ENCODE results near the gene PTPN2.
"Not testable (repeated sequence)": the region's sequence is repeated elsewhere in the genome, so short reads cannot be mapped to it uniquely, and the experiment has no call there.

The PTPN2 gene

DNA sequence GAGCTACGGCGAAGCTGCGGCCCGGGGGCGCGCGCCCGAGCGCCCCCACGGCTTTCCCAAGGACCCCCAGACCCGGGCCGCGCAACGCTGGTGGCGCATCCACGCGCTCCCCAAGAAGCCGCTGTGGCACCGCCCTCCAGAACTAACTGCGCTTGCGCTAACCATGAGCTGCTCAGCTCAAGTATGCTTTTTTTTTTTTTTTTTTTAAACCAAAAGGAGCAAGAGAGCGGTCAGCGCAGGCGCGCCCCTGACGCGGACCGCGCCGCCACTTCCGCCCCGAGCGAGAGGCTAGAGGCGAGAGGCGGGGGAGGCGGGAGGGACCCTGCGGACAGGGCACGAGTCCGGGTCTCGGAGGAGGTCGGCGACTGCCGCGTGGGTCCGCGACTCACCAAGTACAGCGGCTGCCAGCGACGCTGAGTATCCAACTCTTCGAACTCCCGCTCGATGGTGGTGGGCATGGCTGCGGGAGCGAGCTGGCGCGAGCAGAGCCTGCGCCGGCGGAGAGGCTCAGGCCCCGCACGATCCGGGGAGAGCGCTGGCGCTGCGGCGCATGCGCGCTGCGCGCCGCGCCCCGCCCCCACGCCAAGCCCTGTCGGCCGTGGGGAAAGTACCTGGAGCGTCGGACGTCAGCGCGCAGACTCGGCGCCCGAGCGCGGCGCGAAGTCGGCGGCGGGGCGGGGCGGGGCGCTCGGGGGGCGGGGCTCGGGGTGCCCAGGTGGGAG, at the start of gene PTPN2:
PTPN2 (minus strand) TSS at position 554 of the 722 bp plus-strand sequence; CDS start at position 458, 96 bp downstream.
- DNase-seq (ENCODE audit: low read depth, low spot score), result peak; percentile 77

DNA sequence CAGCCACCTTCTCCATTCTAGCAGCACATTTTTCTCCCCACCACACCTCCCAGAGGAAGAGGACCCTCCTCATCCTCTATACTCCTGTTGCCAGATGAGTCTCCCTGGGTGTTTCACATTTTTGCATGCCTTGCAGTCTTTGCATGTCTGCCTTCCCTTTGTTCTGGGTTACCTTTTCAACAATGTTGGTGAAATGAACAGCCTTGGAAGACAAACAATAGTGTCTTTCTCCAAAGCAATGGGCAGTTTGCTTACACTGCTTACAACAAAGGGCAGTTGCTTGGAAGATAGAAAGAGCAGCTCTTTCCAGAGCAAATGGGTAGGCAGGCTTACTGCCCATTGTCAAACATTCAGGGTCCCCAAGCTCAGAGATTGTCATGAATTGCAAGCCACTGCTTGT, 49.3 kb upstream of the PTPN2 start:
- DNase-seq (ENCODE audit: low read depth, low spot score), result no peak

DNA sequence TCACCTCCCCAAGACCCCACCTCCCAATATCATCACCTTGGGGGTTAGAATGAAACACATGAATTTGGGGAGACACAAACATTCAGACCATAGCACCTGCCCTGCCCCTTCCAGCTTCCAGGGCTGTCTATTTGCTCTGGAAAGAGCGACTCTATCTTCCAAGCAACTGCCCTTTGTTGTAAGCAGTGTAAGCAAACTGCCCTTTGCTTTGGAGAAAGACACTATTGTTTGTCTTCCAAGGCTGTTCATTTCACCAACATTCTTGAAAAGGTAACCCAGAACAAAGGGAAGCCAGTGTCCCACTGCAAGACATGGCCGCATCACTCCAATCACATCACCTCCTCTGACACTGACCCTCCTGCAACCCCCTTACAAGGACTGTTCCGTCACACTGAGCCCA, 46.9 kb upstream of the PTPN2 start:
- DNase-seq (ENCODE audit: low read depth, low spot score), result no peak

DNA sequence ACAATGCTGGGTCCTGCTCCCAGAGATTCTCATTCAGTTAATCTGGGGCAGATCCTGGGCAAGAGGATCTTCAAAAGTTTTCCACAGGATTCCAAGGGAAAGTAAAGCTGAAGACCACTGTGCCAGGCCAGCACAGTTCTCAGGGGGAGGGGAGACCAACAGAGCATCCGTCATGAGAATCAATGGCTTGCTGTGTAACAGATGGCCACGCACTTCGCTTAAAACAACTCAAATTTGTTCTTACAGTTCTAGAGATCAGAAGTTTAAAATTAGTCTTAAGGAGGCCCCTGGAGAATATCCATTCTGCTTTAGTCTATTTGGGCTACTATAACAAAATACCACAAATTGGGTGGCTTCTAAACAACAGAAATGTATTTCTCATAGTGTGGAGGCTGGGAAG, 46.3 kb upstream of the PTPN2 start:
- DNase-seq (ENCODE audit: low read depth, low spot score), result no peak

DNA sequence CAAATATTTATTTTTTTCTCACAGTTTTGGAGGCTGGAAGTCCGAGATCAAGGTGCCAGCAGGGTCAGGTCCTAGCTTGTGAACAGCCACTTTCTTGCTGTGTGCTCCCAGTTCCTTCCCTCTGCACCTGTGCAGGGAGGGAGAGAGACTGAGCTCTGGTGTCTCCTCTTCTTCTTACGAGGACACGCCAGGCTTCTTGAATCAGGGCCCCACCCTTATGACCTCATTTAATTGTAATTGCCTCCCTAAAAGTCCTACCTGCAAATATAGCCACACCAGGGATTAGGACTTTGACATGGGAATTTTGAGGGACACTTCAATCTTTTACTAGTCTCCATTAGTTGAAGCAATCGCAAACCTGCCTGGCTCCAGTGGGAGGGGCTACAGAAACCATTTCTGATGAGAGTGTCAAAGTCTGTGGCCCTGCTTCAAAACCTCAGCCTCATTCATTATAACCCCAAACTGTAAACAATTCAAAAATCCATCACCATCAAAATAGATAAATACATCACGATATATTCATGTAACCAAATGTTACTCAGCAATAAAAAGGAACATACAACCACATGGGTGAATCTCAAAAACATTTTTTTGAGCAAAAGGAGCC, 45.5 kb upstream of the PTPN2 start:
- no peak for DNase-seq (ENCODE audit: low read depth, low spot score)

DNA sequence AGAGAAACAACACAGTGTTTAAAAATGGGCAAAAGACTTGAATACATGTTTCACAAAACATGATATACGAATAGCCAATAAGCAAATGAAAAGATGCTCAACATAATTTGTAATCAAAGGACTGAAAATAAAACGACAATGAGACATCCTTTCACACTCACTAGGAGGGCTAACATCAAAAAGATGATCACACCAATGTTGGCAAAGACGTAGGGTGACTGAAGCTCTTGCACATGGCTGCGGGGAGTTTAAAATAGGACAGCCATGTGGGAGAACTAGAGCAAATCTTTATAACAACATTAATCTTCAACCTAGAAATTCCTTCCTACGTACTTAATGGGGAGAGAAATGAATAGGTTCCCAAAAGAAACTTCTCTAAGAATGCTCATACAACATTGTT, 44.6 kb upstream of the PTPN2 start:
- DNase-seq (ENCODE audit: low read depth, low spot score), result no peak

DNA sequence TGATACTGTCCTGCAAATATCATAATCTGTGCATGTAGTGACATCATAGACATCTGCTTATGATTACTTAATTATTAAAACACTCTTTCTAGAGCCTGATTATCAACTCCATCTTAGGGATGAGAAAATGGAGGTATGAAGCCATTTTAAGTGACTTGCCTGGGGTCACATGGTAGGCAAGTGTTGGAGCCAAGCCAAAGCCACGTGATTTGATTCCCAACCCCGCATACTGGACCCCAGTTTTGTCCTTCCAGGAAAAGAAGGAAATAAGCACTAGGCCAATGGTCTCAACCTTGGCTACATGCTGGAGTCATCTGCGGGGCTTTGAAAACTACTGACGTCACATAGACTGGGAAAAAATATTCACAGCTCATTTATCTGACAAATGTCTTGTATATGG, 44.2 kb upstream of the PTPN2 start:
- no peak for DNase-seq (ENCODE audit: low read depth, low spot score)

DNA sequence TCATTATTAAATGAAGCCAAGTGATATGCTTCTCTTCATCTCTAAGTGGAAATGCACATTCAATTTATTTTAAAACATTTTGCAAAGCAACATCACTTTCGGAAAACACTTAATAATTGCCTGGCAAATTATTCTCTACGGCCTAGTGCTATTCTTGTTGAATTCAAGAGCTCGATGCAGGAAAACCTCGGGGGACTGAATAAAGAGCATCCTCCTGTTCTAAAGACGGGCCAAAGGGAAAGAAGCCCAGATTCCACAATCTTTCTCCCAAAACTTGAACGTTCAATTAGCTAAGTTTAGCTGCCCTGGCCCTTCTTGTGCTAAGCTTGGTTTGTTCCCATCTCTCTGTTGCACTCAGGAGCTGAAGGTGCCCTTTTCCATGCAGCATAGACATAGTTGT, 40.6 kb upstream of the PTPN2 start:
- DNase-seq (ENCODE audit: low read depth, low spot score), result no peak

DNA sequence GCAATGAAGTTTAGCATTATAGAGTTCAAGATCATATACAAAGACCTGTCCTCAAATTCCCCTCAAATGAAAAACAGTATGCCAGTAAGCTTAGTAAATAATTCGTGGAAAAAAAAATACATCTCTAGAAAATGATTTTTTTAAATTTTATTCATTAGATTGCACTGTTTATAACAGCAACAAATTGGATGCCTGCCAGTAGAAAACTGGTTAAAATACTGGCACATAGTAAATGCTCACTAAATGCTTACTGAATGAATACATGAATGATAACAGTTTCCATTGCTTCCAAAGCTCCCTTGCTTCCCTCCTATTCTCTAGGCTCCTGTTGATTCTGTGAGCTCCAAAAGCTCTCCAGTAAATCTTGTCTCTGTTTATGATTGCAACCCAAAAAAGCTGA, 38.2 kb upstream of the PTPN2 start:
- DNase-seq (ENCODE audit: low read depth, low spot score), result no peak

DNA sequence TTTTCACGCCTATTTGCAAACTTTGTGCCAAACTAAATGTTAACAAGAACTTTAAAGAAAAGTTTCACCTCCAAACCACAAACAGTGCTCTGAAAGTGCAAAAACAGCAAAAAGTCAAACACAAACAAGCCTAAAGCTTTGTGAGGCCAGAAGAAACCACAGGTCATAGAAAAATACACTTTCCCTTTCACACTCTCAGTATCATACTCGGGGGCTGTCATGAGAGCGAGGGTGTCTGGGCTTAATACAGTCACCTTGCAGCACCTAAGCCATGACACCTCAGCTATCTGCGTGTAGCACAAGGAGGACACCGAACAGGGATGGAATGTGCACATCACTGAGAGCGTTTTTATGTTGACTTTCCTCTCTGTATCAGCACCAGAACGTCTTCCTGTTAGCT, 37.1 kb upstream of the PTPN2 start:
- no peak for DNase-seq (ENCODE audit: low read depth, low spot score)

DNA sequence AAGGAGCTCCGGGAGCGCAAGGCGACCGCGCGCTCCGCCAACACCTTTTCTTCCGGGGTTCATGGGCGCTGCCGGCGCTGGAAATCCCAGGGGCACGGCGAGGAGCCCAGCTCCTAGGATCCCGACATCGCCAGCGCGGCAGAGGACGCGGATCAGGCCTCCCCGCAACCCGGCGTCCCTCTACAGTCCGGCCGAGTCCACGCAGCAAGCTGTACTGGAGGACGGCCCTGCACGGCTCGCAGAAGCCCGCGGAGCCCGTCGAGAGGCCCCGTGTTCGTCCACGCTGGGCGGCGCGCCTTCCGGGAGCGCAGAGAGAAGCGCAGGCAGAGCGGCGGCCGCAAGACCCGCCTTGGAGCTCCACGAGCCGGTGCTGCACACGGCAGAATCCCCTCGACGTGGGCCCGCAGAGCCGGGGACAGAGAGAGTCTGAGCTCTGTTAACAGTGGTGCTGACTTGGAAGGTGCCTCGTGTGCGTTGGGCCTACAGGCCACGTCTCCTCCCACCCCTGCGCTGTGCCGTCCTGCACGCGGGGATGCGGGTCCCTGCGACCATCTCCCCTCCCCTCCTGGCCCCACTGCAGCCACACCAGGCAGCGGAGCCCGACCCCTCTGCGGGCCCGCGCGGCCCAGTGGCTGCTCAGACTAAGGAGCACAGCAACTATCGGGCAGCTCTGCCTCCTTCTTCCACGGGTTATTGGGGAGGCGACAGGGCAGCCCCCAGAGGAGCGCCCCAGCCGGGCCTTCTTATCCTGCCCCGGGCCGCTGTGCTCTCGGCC, 28.1 kb upstream of the PTPN2 start:
- DNase-seq (ENCODE audit: low read depth, low spot score), result no peak

DNA sequence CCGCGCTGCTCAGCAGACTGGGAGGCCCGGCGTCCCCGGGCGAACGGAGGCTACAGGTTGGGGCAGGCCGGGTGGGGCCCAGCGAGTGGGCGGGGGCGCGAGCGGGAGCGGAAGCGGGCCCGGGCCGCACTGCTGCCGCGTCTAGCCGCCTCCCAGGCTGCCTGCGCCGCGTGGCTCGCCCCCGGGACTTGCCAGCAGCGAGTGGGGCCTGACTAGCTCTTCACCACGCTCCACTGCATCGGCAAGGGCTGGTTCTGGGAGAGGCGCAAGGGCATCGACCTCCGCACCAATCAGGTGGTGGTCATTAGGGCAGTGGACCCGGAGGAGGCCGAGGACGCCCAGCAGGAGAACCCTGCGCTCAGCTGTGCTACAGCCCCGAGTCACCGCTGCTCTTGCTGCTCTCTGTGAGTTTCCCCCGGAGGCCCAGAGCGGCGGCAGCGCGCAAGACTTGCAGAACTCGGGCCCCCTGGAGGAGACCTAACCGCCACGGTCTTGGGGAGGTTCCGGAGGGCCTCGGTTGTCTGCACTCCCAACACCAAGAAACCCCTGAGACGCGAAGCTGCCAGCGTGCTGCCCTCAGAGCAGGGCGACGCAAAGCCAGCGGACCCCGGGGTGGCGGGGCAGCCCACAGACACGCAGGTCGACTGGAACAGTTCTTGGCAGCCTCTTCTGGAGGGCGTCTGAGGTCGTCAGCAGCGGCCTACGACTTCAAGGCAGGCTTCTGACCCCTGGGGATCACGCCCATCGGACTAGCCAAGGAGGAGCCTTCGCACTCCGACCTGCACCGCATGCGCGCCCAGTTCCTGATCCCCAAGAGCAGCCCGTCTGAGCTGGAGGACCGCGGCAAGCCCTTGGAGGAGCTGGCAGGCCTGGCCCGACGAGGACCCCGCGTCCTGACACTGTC, 27.2 kb upstream of the PTPN2 start:
- DNase-seq (ENCODE audit: low read depth, low spot score), result peak; percentile 13

DNA sequence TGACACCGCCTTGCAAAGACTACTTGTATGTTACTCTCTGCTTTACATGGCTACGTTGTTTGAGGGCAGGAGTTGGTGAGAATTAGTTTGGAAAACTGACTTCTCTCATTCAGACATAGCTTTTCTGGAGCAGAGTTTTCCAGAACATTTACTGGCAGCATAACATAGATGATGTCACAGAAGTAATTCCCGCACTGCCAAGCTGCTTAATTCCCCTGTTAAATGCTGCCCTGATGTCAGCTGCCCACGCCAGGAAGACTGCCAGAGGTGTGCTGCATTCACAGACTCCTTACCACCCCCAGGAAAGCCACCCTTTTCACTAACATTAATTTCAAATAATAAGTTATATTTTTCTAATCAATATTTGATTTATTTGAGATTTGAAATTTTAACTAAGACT, 24.7 kb upstream of the PTPN2 start:
- no peak for DNase-seq (ENCODE audit: low read depth, low spot score)

DNA sequence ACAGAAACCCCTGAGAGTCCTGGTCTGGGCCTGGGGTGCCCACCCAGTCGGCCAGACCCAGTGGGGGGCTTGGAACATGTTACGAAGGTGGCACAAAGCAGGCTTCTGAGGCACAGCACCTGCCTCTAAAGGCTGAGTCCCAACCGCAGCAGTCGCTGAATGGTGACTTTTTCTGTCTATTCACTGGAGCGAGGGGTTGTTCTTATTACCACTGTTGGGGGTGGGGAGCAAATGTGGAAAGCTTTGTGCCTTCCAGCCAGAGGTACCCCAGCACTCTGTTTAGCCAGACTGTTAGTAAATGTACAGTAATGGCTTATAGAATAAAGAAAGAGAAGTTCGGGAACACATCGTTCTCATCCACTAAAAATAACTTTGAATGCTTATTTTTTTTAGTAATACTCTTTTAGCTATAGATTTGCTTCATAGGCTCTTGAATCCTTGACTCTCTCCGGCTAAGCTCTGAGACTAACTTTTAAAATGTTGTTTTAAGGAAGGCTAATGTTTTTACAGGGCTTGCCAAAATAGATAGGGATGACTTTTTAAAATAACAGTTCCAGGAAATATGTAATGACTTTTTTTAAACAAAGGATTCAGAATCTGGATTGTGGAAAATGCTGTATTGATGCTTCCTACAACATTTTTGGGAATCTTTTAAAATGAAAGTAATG, 23.4 kb upstream of the PTPN2 start:
- no peak for DNase-seq (ENCODE audit: low read depth, low spot score)

DNA sequence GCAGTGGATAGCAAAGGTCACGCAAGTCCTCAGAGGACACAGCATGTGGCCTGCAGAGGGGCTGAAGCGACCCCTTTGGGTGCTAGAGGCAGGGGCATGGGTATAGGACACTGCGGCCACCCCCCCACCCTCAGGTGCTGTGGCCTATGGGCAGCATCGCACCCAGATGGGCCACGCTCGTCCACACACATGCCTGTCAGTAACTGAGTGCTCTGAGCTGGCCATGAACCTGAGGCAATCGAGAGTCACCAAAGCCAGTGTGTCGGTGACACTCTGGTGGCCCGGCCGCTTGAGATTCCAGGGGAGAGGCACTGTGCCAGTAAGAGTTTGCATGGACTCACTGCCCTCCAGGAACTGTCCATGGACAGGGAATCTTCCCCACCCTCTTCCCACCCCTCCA, 22.7 kb upstream of the PTPN2 start:
- no peak for DNase-seq (ENCODE audit: low read depth, low spot score)

DNA sequence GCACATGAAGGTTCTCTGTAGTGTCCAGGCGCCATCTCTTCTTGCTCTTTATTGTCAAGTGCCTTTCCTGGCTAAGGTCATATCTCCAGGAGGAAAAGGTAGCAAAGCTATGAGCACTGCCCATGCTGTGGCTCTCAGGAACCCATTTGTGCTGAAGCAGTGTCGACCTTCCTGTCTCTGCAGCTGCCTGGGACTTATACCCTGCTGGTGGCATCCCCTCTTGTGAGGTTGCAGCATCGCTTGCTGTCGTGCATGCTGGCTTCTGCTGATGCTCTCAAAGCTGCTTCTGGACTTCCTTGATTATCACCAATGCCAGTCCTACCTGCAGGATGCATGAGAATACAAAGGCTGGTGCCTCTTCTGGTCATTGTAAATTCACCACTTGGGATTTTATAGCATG, 22.1 kb upstream of the PTPN2 start:
- no peak for DNase-seq (ENCODE audit: low read depth, low spot score)

DNA sequence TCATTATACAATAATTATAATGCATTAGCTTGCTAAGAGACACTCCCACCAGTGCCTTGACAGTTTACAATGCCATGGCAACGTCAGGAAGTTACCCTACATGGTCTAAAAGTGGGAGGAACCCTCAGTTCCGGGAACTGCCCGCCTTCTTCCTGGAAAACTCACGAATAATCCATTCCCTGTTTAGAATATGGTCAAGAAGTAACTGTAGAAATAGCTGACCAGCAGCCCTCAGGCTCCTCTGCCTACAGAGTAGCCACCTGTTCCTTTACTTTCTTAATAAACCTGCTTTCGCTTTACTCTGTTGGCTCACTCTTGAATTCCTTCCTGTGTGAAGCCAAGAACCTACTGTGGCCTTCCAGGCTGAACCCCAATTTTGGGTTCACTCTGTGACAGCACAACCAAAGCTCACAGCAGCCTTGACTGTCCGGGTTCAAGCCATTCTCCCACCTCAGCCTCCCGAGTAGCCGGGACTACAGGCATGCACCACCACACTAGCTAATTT, 20.0 kb upstream of the PTPN2 start:
- peak; percentile 12 for DNase-seq (ENCODE audit: low read depth, low spot score)

DNA sequence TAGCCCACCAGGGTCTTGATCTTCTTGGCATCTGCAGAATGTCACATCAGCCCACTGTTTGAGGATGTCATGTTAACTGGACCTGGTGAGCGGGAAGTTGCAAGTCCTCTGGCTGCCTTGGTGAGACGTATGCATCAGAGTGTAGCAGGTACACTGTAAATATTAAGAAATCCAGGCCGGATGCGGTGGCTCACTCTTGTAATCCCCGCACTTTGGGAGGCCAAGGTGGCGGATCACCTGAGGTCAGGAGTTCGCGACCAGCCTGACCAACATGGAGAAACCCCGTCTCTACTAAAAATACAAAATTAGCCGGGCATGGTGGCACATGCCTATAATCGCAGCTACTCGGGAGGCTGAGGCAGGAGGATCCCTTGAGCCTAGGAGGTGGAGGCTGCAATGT, 17.2 kb upstream of the PTPN2 start:
- DNase-seq (ENCODE audit: low read depth, low spot score), result not testable (repeated sequence)

DNA sequence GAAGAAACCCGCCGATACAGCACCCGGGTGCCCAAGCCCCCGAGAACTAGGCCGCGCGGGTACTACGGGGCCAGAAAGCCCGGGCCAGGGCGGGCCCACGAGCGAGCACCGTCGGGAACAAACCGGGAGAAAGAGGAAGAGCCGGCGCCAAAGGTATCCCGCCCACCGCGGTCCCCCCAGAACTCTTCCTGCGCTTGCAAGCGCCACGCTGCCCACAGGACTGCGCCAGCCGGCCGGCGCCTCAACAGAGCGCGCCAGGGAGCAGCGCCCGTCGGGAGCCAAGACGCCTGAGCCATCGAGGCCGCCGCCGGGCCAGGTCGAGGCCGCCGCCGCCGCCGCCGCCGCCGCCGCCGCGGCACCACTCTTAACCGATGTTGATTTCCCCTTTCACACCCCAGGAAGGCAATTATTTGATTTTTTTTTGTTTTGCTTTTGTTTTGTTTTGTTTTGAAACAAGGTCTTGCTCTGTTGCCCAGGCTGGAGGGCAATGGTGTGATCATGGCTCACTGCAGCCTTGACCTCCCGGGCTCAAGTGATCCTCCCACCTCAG, 12.8 kb upstream of the PTPN2 start:
- not testable (repeated sequence) for DNase-seq (ENCODE audit: low read depth, low spot score)

DNA sequence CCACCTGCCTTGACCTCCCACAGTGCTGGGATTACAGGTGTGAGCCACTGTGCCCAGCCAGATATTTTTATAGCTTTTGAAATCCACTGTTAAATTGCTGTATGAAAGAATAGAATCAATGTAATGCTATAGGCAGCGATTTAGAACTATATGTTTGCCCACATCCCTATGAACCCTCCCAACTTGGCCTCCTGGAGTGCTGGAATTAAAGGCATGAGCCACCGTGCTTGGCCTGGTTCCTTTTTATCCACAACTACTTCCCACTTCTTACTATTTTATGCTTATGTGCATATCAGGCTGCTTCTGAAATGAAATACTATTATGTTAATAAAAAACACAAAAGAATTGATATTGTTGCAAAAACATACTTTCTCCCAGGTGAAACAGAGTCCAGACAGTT, 11.6 kb upstream of the PTPN2 start:
- DNase-seq (ENCODE audit: low read depth, low spot score), result no peak

DNA sequence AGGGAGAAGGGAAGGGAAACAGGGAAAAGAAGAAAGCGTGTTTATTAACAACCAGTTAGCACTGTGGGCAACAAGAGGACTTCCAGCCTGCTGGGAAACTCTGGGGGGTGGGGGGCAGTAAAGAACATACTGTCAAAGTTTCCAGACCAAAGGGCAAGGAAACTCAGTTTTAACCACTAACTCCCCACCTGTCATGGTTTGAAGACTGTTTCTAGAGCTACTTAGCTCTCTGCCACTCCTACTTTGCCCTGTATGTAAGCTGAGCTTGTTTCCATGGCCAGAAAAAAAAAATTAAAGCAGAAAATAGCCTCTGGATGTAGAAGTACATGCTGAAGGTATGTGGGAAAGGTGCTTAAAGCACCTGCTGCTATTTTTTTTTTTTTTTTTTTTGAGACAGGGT, 11.0 kb upstream of the PTPN2 start:
- no peak for DNase-seq (ENCODE audit: low read depth, low spot score)
